ENCODE measurements around the gene ATXN7L1.

DNA sequence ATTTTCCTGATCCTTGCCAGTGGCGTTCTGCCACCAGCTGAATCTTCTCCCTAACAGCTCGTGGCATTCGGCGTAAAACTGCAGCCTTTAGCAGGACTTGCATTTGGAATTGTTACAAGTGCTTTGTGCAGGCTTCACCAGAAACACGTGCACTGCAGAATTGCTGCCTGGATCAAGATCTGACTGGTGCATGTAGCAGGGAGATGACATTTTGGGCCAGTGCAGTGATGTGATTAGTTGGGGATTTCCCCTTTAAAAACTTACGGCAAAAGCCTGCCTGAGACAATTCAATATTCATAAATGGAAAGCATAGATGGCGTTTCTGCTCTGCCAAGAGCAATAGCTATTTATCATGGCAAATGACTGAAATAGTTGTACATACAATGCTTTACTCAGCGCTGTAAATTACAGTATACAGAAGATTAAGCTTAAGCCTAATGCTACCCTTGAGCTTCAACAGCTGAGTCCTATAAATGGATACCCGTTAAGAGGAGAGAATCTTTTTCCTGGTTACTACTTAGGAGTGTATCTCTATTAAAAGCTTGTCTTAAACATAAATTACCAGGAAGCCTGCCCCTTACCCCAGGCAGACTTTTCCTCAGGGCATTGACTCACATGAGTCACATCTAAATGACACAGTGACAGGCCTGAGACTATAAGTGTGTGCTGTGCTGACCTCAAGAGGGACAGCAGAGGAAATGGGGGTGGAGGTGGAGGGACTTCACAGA lies 106.3 kb downstream of the ATXN7L1 start:
- TF ChIP-seq CTCF (IDR thresholded peaks at IDR 0.05), result no peak
- TF ChIP-seq EZH2 (IDR thresholded peaks at IDR 0.05; ENCODE audit: borderline replicate concordance, insufficient read depth, low read depth, low read length, poor library complexity, severe bottlenecking), result no peak
